ENCODE data around the gene RHBDL2. TPM values are rescaled to one million over a fixed set of nuclear protein-coding genes. Genes with fewer than 3 reads are reported as not detected.

RHBDL2 gene
- total and polyA plus RNA-seq, 2 of the 4 experiments (the other 2 are of a cell fraction) = 0.36 to 0.38 TPM

DNA sequence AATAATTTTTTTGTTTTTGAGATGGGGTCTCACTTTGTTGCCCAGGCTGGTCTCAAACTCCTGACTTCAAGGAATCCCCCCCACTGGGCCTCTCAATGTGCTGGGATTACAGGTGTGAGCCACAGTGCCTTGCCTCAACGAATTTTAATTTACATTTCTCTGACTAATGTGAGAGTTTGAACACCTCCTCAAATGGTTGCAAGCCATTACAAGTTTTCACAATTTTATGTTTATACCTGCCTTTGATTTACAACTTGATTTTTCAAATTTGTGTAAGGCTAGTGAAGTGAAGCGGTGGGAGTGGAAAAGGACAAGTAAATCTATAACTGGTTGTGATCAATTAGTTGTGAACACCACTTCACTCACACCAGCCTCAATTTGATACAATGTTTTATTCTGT lies 8.9 kb upstream of the RHBDL2 start:
- no peaks in the 10 kb centered on the region for H3K79me1 ChIP-seq (ENCODE audit: low read depth in 1 of 2, low read length in 2 of 2)
- BruUV-seq (replicated peaks) = no TSS peak
- no peak for TF ChIP-seq RCOR1 (IDR thresholded peaks at IDR 0.05; ENCODE audit: insufficient replicate concordance, low read length)
- TF ChIP-seq CEBPB (IDR thresholded peaks at IDR 0.05; ENCODE audit: low read depth, low read length) = no peak
- TF ChIP-seq SMC3 (IDR thresholded peaks at IDR 0.05; ENCODE audit: low read depth, low read length) = no peak
- TF ChIP-seq USF2 (IDR thresholded peaks at IDR 0.05; ENCODE audit: low read depth, low read length) = no peak
- no peak for TF ChIP-seq POLR2A (IDR thresholded peaks at IDR 0.05; ENCODE audit: low read depth, low read length)
- no peak for TF ChIP-seq BHLHE40 (IDR thresholded peaks at IDR 0.05; ENCODE audit: low read depth, low read length)
- no peak for TF ChIP-seq RAD21 (IDR thresholded peaks at IDR 0.05; ENCODE audit: low read length)
- TF ChIP-seq RFX5 (IDR thresholded peaks at IDR 0.05; ENCODE audit: low read depth, low read length) = no peak
- TF ChIP-seq MAFK (IDR thresholded peaks at IDR 0.05; ENCODE audit: low read depth, low read length) = no peak
- H3K4ac ChIP-seq (ENCODE audit: low read depth, low read length) = no peak overlapping the region
- H2BK15ac ChIP-seq (ENCODE audit: low read depth, low read length) = no peak overlapping the region
- in situ Hi-C loops (cut with MboI; ENCODE audit: low sequenced_read_pairs) = no loop called here
- no peak overlapping the region for H3K56ac ChIP-seq (ENCODE audit: extremely low read depth, insufficient read depth, low read length)
- no peak overlapping the region for H2AFZ ChIP-seq (replicated peaks; ENCODE audit: low read length, poor library complexity)
- no peaks in the 10 kb centered on the region for H4K20me1 ChIP-seq (ENCODE audit: insufficient read depth, low read length)
- ATAC-seq (ENCODE audit: low read depth) (no peak), DNase-seq (no peak)
- no peak overlapping the region for H4K8ac ChIP-seq (ENCODE audit: low read depth in 2 of 2, low read length in 2 of 2)
- no peak overlapping the region for H2AK9ac ChIP-seq (replicated peaks; ENCODE audit: low read depth, low read length, poor library complexity)
- H3K27ac ChIP-seq (ENCODE audit: insufficient read depth, low read length) = no peak overlapping the region
- H3K4me3 ChIP-seq (ENCODE audit: insufficient read depth, low read depth, low read length) = no peak overlapping the region
- no peak overlapping the region for H4K91ac ChIP-seq (ENCODE audit: insufficient read depth, low read depth, low read length)
- H4K5ac ChIP-seq (ENCODE audit: low read depth, low read length) = no peak overlapping the region
- H3K4me1 ChIP-seq (ENCODE audit: control insufficient read depth, insufficient read depth, low read length) = no peaks in the 10 kb centered on the region
- no peak overlapping the region for H3K4me2 ChIP-seq (ENCODE audit: low read depth, low read length)
- ChIA-PET POLR2A (ENCODE audit: unreplicated experiment) (no interaction called here), CTCF (no interaction called here)
- no peaks in the 10 kb centered on the region for H3K9me1 ChIP-seq (ENCODE audit: insufficient read depth, low read length)
- H3K23ac ChIP-seq (ENCODE audit: low read depth, low read length) = no peak overlapping the region
- H2BK5ac ChIP-seq (ENCODE audit: low read depth, low read length, poor library complexity, severe bottlenecking) = no peak overlapping the region
- no peak overlapping the region for H2BK120ac ChIP-seq (ENCODE audit: low read depth, low read length)
- H3K18ac ChIP-seq (ENCODE audit: low read depth, low read length) = no peak overlapping the region
- H3K9me3 ChIP-seq (ENCODE audit: control insufficient read depth, insufficient read depth, low read length) = no peaks in the 10 kb centered on the region
- no peak overlapping the region for H3K9ac ChIP-seq (ENCODE audit: low read depth, low read length)
- H2BK20ac ChIP-seq (ENCODE audit: low read depth, low read length) = no peak overlapping the region
- no peaks in the 10 kb centered on the region for H3K27me3 ChIP-seq (ENCODE audit: control insufficient read depth, insufficient read depth, low read length)
- intact Hi-C loops (cut with micrococcal nuclease) = no loop called here
- no peak overlapping the region for H3K14ac ChIP-seq (replicated peaks; ENCODE audit: low read depth, low read length)
- no peak overlapping the region for H2AK5ac ChIP-seq (ENCODE audit: low read depth, low read length)
- H3K36me3 ChIP-seq (ENCODE audit: control insufficient read depth, insufficient read depth, low read length) = no peaks in the 10 kb centered on the region
- no CpG with 5 or more reads among the region's 2 CpGs for WGBS, 2 experiments (ENCODE audit: extremely low coverage in 2 of 2, insufficient read length in 1 of 2)
- dilution Hi-C loops (cut with HindIII; ENCODE audit: low sequenced_read_pairs, unreplicated experiment) = no loop called here

Data from IMR-90 (cell line).